Keratinocyte (primary cell): ENCODE measurements around the gene TFIP11. TPM values are rescaled to one million over a fixed set of nuclear protein-coding genes. Genes with fewer than 3 reads are reported as not detected.

ENCODE experiments used
- DNase-seq: peaks from one replicate; pipeline ENCODE4 v3.0.0-alpha.2; 2011; ENCODE audit warnings: low read depth, missing footprints, low spot score
- FAIRE-seq: peaks from 2 replicates; lab custom pipeline; 2011; peaks lifted over from hg19 to GRCh38; lab: Jason Lieb, UNC
- H2AFZ ChIP-seq: 2 replicates; pipeline ENCODE4 v1.6.0; 2012; ENCODE audit warnings: low read length, control low read depth, inconsistent platforms; ENCODE audit not compliant: control insufficient read depth
- H3K27ac ChIP-seq: 2 replicates; pipeline ENCODE4 v1.5.1; 2011; ENCODE audit warnings: low read length; ENCODE audit not compliant: control insufficient read depth, insufficient read depth
- H3K27me3 ChIP-seq: 3 replicates; pipeline ENCODE4 v1.6.0; 2011; ENCODE audit warnings: low read length; ENCODE audit not compliant: control insufficient read depth, insufficient read depth; ENCODE audit errors: extremely low read depth
- H3K36me3 ChIP-seq, 2 experiments: 2 replicates in 1 of 2; 3 replicates in 1 of 2; pipeline ENCODE4 v1.5.1; 2011; ENCODE audit warnings: low read length in 2 of 2, mild to moderate bottlenecking in 1 of 2; ENCODE audit not compliant: control insufficient read depth in 2 of 2, insufficient read depth in 2 of 2; ENCODE audit errors: extremely low read depth in 1 of 2
- H3K4me1 ChIP-seq: 3 replicates; pipeline ENCODE4 v1.5.1; 2011; ENCODE audit warnings: low read length; ENCODE audit not compliant: control insufficient read depth, insufficient read depth; ENCODE audit errors: extremely low read depth
- H3K4me2 ChIP-seq: 3 replicates; pipeline ENCODE4 v1.6.0; 2011; ENCODE audit warnings: low read depth, low read length; ENCODE audit not compliant: control insufficient read depth, insufficient read depth; ENCODE audit errors: extremely low read depth
- H3K4me3 ChIP-seq, 3 experiments: fragments of 200-600 bp in 1 of 3; sonication (generic) in 1 of 3; 2 replicates in 2 of 3; 3 replicates in 1 of 3; pipeline ENCODE4 v1.5.1; 2011 to 2016; ENCODE audit warnings: low read length in 3 of 3, mild to moderate bottlenecking in 3 of 3, control low read depth in 2 of 3, inconsistent platforms in 1 of 3, low read depth in 1 of 3, mixed read lengths in 1 of 3, mixed run types in 1 of 3, moderate library complexity in 1 of 3; ENCODE audit not compliant: control insufficient read depth in 2 of 3, insufficient read depth in 2 of 3; ENCODE audit errors: extremely low read depth in 1 of 3
- H3K79me2 ChIP-seq: 2 replicates; pipeline ENCODE4 v1.6.0; 2012; ENCODE audit warnings: low read length; ENCODE audit not compliant: control insufficient read depth, insufficient read depth
- H3K9ac ChIP-seq: 3 replicates; pipeline ENCODE4 v1.6.0; 2011; ENCODE audit warnings: low read length; ENCODE audit not compliant: control insufficient read depth, insufficient read depth; ENCODE audit errors: extremely low read depth
- H3K9me1 ChIP-seq: 3 replicates; pipeline ENCODE4 v1.6.0; 2011; ENCODE audit warnings: low read length; ENCODE audit not compliant: control insufficient read depth, insufficient read depth; ENCODE audit errors: extremely low read depth
- H3K9me3 ChIP-seq: 2 replicates; pipeline ENCODE4 v1.5.1; 2012; ENCODE audit warnings: low read depth, low read length; ENCODE audit not compliant: control insufficient read depth
- H4K20me1 ChIP-seq: 3 replicates; pipeline ENCODE4 v1.6.0; 2011; ENCODE audit warnings: low read length; ENCODE audit not compliant: control insufficient read depth, insufficient read depth; ENCODE audit errors: extremely low read depth
- CTCF ChIP-seq, 3 experiments: IDR thresholded peaks in 1 of 3; conservative IDR thresholded peaks in 1 of 3; optimal IDR thresholded peaks in 1 of 3; 2 replicates in 2 of 3; 3 replicates in 1 of 3; pipeline versions ENCODE3 to v1.5.1; 2011; ENCODE audit warnings: low read length in 3 of 3, mild to moderate bottlenecking in 3 of 3, moderate library complexity in 2 of 3, control low read depth in 1 of 3, inconsistent platforms in 1 of 3; ENCODE audit not compliant: insufficient read depth in 2 of 3; ENCODE audit errors: extremely low read depth in 1 of 3
- EZH2 ChIP-seq: IDR thresholded peaks from one replicate; pipeline ENCODE4 v1.6.1; 2012; ENCODE audit warnings: inconsistent platforms, mild to moderate bottlenecking, low read length, moderate library complexity
- dilution Hi-C: fragments of 300-500 bp; cut with MboI; formaldehyde crosslinking; loops from one replicate; pipeline ENCODE4 v1.7.0; 2020; ENCODE audit warnings: low sequenced_read_pairs; ENCODE audit not compliant: extremely low pct_ligation_motif_present
- polyA plus RNA-seq, 5 experiments: library from polyadenylated mRNA; depleted of rRNA in 3 of 5; stranded (reverse) in 3 of 5; stranded (forward) in 1 of 5; unstranded in 1 of 5; fragments of >200 nt; gene quantifications; 1 replicate in 1 of 5; 2 replicates in 3 of 5; 3 replicates in 1 of 5; pipeline versions ENCODE4 v1.2.1 to v1.2.3, GENCODE V29; 2011 to 2012; ENCODE audit warnings: missing spikeins in 2 of 5, low read depth in 1 of 5, low replicate concordance in 1 of 5

TFIP11 gene
- polyA plus RNA-seq, 1 donor (not counting 4 experiments of a cell fraction or from before 2014, with no cell fraction given): 30.3 TPM

DNA sequence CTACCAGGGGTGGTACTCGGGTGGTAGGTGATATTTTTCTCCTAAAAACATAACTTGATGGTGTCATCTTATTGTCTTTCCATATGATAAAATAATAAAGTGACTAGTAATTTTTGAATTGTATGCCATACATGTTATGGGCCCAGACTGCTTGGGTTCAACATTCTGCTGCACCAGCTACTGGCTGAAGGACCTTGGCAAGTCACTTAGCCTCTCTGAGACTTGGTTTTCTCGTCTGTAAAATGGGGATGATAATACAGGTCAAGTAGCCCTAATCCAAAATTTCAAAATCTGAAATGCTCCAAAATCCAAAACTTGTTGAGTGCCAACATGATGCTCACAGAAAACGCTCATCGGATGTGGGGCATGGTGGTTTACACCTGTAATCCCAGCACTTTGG, 35.6 kb upstream of the TFIP11 start:
- peaks cover 0 to 6% of the 10 kb centered on the region in 2 experiments for H3K36me3 ChIP-seq
- FAIRE-seq (no peak), DNase-seq (no peak)
- TF ChIP-seq CTCF (optimal IDR thresholded peaks at IDR 0.05 in 1 of 3, IDR thresholded peaks at IDR 0.05 in 1 of 3, conservative IDR thresholded peaks at IDR 0.05 in 1 of 3; ENCODE audit: extremely low read depth in 1 of 3, insufficient read depth in 2 of 3, low read length in 3 of 3): no peak
- no peak for TF ChIP-seq EZH2
- dilution Hi-C loops: no loop called here
- no peaks in the 10 kb centered on the region for H3K27me3 ChIP-seq
- H3K27ac ChIP-seq: no peak overlapping the region
- no peaks in the 10 kb centered on the region for H4K20me1 ChIP-seq
- H3K9me1 ChIP-seq: no peaks in the 10 kb centered on the region
- peaks cover 32% of the 10 kb centered on the region for H3K4me1 ChIP-seq
- no peak overlapping the region for H3K4me2 ChIP-seq
- H3K9ac ChIP-seq: no peak overlapping the region
- no peak overlapping the region for H3K4me3 ChIP-seq
- H3K9me3 ChIP-seq: no peaks in the 10 kb centered on the region
- peaks cover 8% of the 10 kb centered on the region for H3K79me2 ChIP-seq
- H2AFZ ChIP-seq: no peak overlapping the region

- dilution Hi-C loops: no loop called here
Observed at GRCh38 chr22:26547426-26547825, 35.2 kb upstream of the TFIP11 start.

More at GRCh38 chr22:26547426-26547825, 35.2 kb upstream of the TFIP11 start:
- no peaks in the 10 kb centered on the region for H3K9me3 ChIP-seq
- peaks cover 7% of the 10 kb centered on the region for H3K79me2 ChIP-seq
- no peak overlapping the region for H2AFZ ChIP-seq
- peaks cover 0 to 6% of the 10 kb centered on the region in 2 experiments for H3K36me3 ChIP-seq
- H3K4me3 ChIP-seq: no peak overlapping the region
- FAIRE-seq (peak; percentile 79), DNase-seq (peak; percentile 46)
- no peaks in the 10 kb centered on the region for H3K27me3 ChIP-seq
- H4K20me1 ChIP-seq: no peaks in the 10 kb centered on the region
- H3K4me2 ChIP-seq: peak overlapping the region; percentile 53
- peaks cover 28% of the 10 kb centered on the region for H3K4me1 ChIP-seq
- no peak for TF ChIP-seq EZH2
- no peak for TF ChIP-seq CTCF (optimal IDR thresholded peaks at IDR 0.05 in 1 of 3, IDR thresholded peaks at IDR 0.05 in 1 of 3, conservative IDR thresholded peaks at IDR 0.05 in 1 of 3; ENCODE audit: extremely low read depth in 1 of 3, insufficient read depth in 2 of 3, low read length in 3 of 3)
- H3K9me1 ChIP-seq: no peaks in the 10 kb centered on the region
- H3K9ac ChIP-seq: no peak overlapping the region
- H3K27ac ChIP-seq: peak overlapping the region; percentile 47
